Neuron (in vitro differentiated cells): ENCODE results near the gene MAEA.
"Not testable (repeated sequence)": the region's sequence is repeated elsewhere in the genome, so short reads cannot be mapped to it uniquely, and the experiment has no call there.

Source experiments
- H2AFZ ChIP-seq: one replicate; pipeline ENCODE4 v1.6.1; 2013; ENCODE audit warnings: low read depth, mild to moderate bottlenecking, inconsistent platforms, low read length, moderate library complexity
- H3K27me3 ChIP-seq: one replicate; pipeline ENCODE4 v1.6.1; 2013; ENCODE audit warnings: low read length; ENCODE audit not compliant: insufficient read depth
- H3K36me3 ChIP-seq: one replicate; pipeline ENCODE4 v1.6.1; 2013; ENCODE audit warnings: low read length; ENCODE audit not compliant: insufficient read depth
- H3K4me1 ChIP-seq: one replicate; pipeline ENCODE4 v1.6.1; 2013; ENCODE audit warnings: low read length; ENCODE audit not compliant: insufficient read depth
- H3K4me3 ChIP-seq: 2 replicates; pipeline ENCODE4 v1.5.1; 2013; ENCODE audit warnings: mild to moderate bottlenecking, low read length, moderate library complexity
- H3K9me3 ChIP-seq: one replicate; pipeline ENCODE4 v1.6.1; 2013; ENCODE audit warnings: low read length

Gene MAEA

DNA sequence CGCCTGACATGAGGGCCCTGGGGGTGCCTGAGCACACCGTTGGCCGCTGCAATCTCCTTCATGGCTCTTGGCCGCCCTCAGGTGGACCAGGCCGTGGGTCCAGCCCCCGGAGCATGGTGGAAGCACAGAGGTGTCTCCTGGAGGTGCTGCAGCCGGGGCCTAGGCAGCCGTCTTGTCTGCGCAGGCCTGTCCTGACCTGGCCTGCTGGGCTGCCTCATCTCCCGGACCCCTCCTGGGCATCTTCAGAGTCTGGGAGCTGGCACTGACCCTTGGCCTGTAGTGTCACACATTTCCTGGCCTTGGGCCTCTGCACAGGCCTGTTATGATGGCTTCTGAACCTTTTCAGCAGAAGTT lies 78.2 kb downstream of the MAEA start:
- Histone ChIP-seq H2AFZ (no peak overlapping the region), H3K36me3 (peaks cover 12% of the 10 kb centered on the region), H3K4me1 (no peaks in the 10 kb centered on the region), H3K4me3 (no peak overlapping the region), H3K9me3 (peaks cover 9% of the 10 kb centered on the region), H3K27me3 (no peaks in the 10 kb centered on the region)

GRCh38 chr4:1368421-1369090 lies 78.9 kb downstream of the MAEA start:
- H3K4me1 ChIP-seq: no peaks in the 10 kb centered on the region
- H3K9me3 ChIP-seq: peaks cover 9% of the 10 kb centered on the region
- peaks cover 12% of the 10 kb centered on the region for H3K36me3 ChIP-seq
- H3K4me3 ChIP-seq: no peak overlapping the region
- H3K27me3 ChIP-seq: no peaks in the 10 kb centered on the region
- H2AFZ ChIP-seq: no peak overlapping the region

GRCh38 chr4:1369091-1369450 lies 79.4 kb downstream of the MAEA start:
- no peaks in the 10 kb centered on the region for H3K27me3 ChIP-seq
- no peaks in the 10 kb centered on the region for H3K4me1 ChIP-seq
- no peak overlapping the region for H2AFZ ChIP-seq
- H3K4me3 ChIP-seq: no peak overlapping the region
- H3K36me3 ChIP-seq: peaks cover 12% of the 10 kb centered on the region
- peaks cover 9% of the 10 kb centered on the region for H3K9me3 ChIP-seq

- Histone ChIP-seq H3K4me3 (no peak overlapping the region), H2AFZ (no peak overlapping the region), H3K4me1 (no peaks in the 10 kb centered on the region), H3K27me3 (no peaks in the 10 kb centered on the region), H3K36me3 (peaks cover 12% of the 10 kb centered on the region), H3K9me3 (peaks cover 9% of the 10 kb centered on the region)
Measured at GRCh38 chr4:1369479-1370079, 79.9 kb downstream of the MAEA start.

DNA sequence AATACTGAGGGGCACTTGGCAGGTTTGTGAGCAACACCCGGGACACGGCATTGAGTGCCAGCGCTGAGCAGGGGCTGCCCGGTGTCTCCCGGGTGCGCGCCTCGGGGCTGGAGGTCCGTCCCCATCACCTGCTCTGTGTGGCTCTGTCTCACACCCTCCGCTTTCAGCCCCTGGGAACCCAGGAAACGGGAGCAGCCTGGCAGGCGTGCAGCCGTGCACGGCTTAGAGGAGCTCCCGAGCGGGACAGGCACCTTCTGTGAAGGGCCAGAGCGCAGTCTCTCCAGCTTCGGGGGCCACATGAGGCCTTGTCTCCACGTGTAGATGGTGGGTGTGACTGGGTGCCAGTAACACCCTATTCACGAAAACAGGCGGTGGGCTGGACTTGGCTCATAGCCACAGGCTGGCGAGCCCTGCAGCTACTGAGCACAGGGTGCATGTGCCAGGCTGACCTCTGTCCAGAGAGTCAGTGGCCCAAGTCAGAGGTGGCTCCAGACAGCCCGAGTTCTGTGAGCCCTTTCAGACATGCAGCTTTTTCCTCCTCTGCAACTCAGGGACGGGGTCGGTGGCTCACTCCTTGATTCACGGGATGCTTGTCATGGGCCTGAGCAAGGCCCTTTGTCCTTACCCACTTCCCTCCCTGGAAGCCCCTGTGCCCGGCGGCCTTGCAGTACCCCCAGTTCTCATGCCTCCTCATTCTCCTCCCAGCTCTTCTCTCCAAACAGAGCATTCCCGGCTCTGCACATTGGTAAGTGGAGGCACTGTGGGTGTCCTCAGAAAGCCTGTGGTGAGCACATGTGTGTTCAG lies 80.8 kb downstream of the MAEA start:
- H2AFZ ChIP-seq: no peak overlapping the region
- H3K9me3 ChIP-seq: peaks cover 9% of the 10 kb centered on the region
- no peaks in the 10 kb centered on the region for H3K4me1 ChIP-seq
- H3K36me3 ChIP-seq: peaks cover 12% of the 10 kb centered on the region
- H3K4me3 ChIP-seq: no peak overlapping the region
- H3K27me3 ChIP-seq: no peaks in the 10 kb centered on the region

DNA sequence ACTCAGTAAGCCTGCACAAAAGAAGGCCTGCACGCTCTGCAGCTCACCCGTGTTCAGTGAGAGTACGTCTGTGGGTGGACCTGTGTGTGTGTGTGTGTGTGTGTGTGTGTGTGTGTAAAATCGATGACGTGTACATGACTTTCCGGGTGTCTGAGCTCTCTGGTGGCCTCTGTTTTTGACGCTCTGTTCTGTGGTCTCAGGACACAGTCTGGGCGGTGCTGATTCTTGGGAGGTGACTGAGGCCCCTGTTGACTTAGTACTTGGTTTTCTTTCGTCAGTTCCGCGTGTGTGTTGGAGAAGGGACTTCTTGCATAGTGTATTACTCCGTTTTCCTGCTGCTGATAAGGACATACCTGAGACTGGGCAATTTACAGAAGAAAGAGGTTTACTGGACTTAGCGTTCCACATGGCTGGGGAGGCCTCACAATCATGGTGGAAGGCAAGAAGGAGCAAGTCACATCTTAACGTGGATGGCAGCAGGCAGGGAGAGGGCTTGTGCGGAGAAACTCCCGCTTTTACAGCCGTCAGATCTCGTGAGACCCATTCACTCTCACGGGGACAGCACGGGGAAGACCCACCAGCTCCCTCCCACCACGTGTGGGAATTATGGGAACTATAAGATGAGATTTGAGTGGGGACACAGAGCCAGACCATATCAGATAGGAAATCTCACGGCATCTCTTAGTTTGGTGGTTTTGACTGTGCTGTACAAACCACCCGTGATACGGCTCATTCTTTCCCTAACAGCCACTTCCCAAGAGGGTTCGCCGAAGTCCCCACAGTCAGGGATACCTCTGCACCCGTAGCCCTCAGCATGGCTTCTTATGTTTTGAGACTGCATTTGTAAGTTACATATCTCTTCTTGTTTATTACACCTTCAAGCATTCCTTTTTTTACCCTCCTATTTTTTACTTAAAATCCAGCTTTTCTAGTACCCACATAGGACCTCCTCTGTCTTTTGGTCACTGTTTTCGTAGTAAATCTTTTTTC lies 81.8 kb downstream of the MAEA start:
- no peak overlapping the region for H3K4me3 ChIP-seq
- no peaks in the 10 kb centered on the region for H3K27me3 ChIP-seq
- H3K4me1 ChIP-seq: no peaks in the 10 kb centered on the region
- H3K9me3 ChIP-seq: peaks cover 9% of the 10 kb centered on the region
- H3K36me3 ChIP-seq: peaks cover 18% of the 10 kb centered on the region
- no peak overlapping the region for H2AFZ ChIP-seq

DNA sequence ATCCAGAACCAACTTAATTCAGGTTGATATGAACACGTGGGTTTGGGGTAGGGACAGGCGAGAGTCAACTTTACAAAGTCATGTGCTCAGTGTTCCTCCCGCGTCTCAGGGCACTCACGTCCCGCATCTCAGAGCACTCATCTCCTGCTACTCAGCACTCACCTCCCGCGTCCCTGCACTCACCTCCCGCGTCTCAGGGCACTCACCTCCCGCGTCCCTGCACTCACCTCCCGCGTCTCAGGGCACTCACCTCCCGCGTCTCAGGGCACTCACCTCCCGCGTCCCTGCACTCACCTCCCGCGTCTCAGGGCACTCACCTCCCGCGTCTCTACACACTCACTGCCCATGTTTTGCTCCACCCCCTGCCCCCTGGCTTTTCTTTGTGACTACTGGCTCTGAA lies 82.9 kb downstream of the MAEA start:
- not testable (repeated sequence) for H3K27me3 ChIP-seq

DNA sequence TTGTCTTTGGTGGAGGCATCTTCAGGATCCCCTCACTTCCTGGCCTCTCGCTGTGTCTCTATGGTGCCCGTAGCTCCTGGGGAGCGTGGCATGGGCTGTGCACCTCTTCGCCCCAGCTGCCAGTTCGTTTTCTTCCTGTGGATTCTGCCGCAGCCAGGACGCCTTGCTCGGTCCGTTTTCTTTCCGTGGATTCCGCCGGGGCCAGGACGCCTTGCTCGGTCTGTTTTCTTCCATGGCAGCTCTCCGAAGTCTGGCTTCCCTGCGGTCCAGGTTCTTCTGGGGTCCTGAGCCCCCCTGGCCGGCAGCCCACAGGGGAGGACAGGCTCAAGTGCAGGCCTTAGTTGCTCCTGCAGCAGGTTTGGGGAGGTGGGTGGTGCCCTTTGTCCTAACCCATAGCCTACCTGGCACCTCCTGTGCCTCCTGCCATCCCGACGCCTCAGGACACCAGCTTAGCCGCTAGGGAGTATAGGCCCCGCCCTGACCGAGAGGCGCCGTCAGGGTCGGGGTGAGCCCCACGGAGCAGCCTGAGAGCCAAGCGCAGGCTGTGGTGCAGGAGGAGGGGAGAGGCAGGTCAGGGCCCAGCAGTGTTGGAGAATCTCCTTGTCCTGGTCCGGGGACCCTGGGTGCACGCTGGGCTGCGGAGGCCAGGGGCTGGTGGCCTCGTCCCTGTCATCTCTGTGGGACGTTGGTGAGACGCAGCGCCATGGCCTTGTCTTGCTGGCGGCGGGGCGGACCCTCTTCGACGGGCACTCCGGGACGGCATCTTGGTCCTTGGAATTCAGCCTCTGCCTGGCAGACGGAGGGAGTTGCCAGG lies 84.4 kb downstream of the MAEA start:
- Histone ChIP-seq H2AFZ (no peak overlapping the region), H3K27me3 (no peaks in the 10 kb centered on the region), H3K4me1 (no peaks in the 10 kb centered on the region), H3K36me3 (peaks cover 12% of the 10 kb centered on the region), H3K9me3 (peaks cover 9% of the 10 kb centered on the region), H3K4me3 (no peak overlapping the region)

More for the DNA sequence above, 82.9 kb downstream of the MAEA start:
- not testable (repeated sequence) for H2AFZ ChIP-seq, H3K4me3 ChIP-seq, H3K9me3 ChIP-seq, H3K4me1 ChIP-seq
- peaks cover 16% of the 10 kb centered on the region for H3K36me3 ChIP-seq

DNA sequence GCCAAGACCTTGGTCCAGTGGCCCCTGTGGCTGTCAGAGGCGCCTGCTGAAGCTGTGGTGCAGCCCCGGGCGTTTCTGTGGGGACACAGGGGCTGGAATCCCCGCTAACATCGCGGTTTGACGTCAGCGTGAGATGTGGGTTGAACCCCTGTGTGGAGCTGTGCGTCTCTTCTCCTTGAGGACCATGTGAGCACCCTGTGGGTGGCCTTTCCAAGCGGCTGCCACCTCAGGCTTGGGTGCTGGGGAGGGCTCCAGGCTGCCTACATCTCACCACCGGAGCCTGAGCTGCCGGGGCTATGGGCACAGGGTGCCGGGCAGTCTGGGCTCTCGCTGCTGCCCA lies 85.0 kb downstream of the MAEA start:
- no peak overlapping the region for H3K4me3 ChIP-seq
- peaks cover 12% of the 10 kb centered on the region for H3K36me3 ChIP-seq
- H3K27me3 ChIP-seq: no peaks in the 10 kb centered on the region
- no peak overlapping the region for H2AFZ ChIP-seq
- H3K9me3 ChIP-seq: peaks cover 9% of the 10 kb centered on the region
- no peaks in the 10 kb centered on the region for H3K4me1 ChIP-seq

DNA sequence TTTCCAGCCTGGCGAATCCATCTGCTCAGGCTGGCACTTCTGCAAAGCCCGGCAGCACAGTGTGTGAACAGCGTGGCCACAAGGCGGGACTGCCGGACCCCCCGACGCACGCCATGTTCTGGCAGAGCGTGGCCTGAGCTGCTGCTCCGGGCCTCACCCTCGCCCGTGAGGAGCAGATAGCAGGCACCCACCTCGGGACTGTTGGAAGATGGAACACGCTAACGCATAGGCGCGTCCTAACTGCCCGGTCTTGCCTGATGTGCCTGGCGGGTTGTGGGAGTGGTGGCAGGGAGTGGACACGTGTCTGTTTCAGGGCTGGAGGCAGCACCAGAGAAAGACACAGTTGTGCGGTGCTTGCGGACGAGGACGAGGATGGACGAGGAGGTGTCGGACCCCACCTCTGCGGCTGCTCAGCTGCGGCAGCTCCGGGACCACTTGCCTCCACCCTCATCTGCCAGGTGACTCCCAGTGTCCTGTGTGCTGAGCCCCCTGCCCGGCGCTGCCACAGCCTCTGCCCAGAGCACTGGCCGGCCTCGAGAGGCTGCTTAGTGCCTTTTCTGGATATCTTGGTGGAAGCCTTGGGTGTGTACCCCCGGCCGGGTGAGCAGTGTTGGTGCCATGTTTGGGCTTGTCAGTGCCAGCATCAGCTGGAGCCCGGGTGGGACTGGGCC lies 85.5 kb downstream of the MAEA start:
- peaks cover 12% of the 10 kb centered on the region for H3K36me3 ChIP-seq
- H3K4me3 ChIP-seq: no peak overlapping the region
- H3K9me3 ChIP-seq: peaks cover 9% of the 10 kb centered on the region
- no peak overlapping the region for H2AFZ ChIP-seq
- H3K27me3 ChIP-seq: no peaks in the 10 kb centered on the region
- no peaks in the 10 kb centered on the region for H3K4me1 ChIP-seq

DNA sequence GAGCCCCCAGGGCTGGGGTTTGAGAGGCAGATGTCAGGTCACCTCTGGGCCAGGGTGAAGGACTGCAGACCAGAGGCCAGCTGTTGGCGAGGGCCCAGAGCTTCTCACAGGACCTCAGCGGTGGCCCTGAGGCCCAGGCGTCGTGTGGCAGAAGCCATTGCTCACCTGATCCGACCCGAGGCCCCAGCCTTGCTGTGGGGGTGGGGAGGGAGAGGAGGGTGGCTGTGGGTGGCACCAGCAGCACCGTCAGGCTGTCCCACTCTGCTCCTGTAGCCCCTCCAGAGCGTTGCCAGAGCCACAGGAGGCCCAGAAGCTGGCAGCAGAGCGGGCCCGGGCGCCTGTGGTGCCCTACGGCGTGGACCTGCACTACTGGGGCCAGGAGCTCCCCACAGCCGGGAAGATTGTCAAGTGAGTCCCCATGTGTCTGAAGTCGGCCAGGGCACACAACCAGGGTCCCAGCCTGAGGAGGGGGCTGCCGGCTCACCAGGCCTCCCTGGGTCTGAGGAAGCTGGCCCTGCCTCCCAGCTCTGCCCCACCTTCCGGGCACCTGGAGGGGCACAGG lies 86.2 kb downstream of the MAEA start:
- H2AFZ ChIP-seq: no peak overlapping the region
- H3K27me3 ChIP-seq: no peaks in the 10 kb centered on the region
- no peaks in the 10 kb centered on the region for H3K4me1 ChIP-seq
- H3K9me3 ChIP-seq: peaks cover 9% of the 10 kb centered on the region
- no peak overlapping the region for H3K4me3 ChIP-seq
- H3K36me3 ChIP-seq: peaks cover 12% of the 10 kb centered on the region
